NCI-H146 (cell line): ENCODE data around the gene ADRA2C.
A peak's percentile ranks its signal among the peaks of the same experiment; 100 is the strongest.

Experiments
- DNase-seq: peaks from one replicate; lab custom pipeline; 2025; lab: John Stamatoyannopoulos, UW

The ADRA2C gene

GRCh38 chr4:3797831-3798790 is 31.9 kb downstream of the ADRA2C start:
- DNase-seq: no peak

GRCh38 chr4:3799496-3799895 is 33.3 kb downstream of the ADRA2C start:
- DNase-seq: no peak

GRCh38 chr4:3800351-3800750 is 34.2 kb downstream of the ADRA2C start:
- DNase-seq: no peak

GRCh38 chr4:3801521-3801920 is 35.3 kb downstream of the ADRA2C start:
- no peak for DNase-seq

GRCh38 chr4:3801931-3802550 is 35.9 kb downstream of the ADRA2C start:
- peak; percentile 23 for DNase-seq

- DNase-seq: no peak
Observed at GRCh38 chr4:3802571-3803474, 36.6 kb downstream of the ADRA2C start.

GRCh38 chr4:3803475-3803847 is 37.3 kb downstream of the ADRA2C start:
- no peak for DNase-seq

GRCh38 chr4:3803946-3804345 is 37.8 kb downstream of the ADRA2C start:
- no peak for DNase-seq

- DNase-seq: no peak
Observed at GRCh38 chr4:3805026-3805425, 38.8 kb downstream of the ADRA2C start.

GRCh38 chr4:3805731-3806130 is 39.5 kb downstream of the ADRA2C start:
- no peak for DNase-seq

- DNase-seq: no peak
Observed at GRCh38 chr4:3807311-3807710, 41.1 kb downstream of the ADRA2C start.

GRCh38 chr4:3807822-3808496 is 41.8 kb downstream of the ADRA2C start:
- no peak for DNase-seq

GRCh38 chr4:3808597-3808996 is 42.4 kb downstream of the ADRA2C start:
- DNase-seq: no peak

- DNase-seq: no peak
Observed at GRCh38 chr4:3809028-3809427, 42.8 kb downstream of the ADRA2C start.

- DNase-seq: no peak
Observed at GRCh38 chr4:3809451-3810110, 43.4 kb downstream of the ADRA2C start.

GRCh38 chr4:3810111-3810680 is 44.0 kb downstream of the ADRA2C start:
- no peak for DNase-seq

GRCh38 chr4:3810796-3811485 is 44.8 kb downstream of the ADRA2C start:
- DNase-seq: no peak

GRCh38 chr4:3811621-3812020 is 45.4 kb downstream of the ADRA2C start:
- DNase-seq: no peak

- no peak for DNase-seq
Observed at GRCh38 chr4:3812211-3812934, 46.2 kb downstream of the ADRA2C start.
